Testis (tissue), 3 donors: ENCODE data around the gene MYO19. TPM values are rescaled to one million over a fixed set of nuclear protein-coding genes. Genes with fewer than 3 reads are reported as not detected.

Experiments used
- DNase-seq: peaks from one replicate; pipeline ENCODE4 v3.0.0-alpha.2; 2019
- H3K27ac ChIP-seq, 2 donors: fragments of 200-600 bp; sonication (generic); one replicate each; pipeline ENCODE4 v1.5.1; 2019
- H3K27me3 ChIP-seq: fragments of 200-600 bp; sonication (generic); one replicate; pipeline ENCODE4 v1.5.1; 2019
- H3K36me3 ChIP-seq: fragments of 200-600 bp; sonication (generic); one replicate; pipeline ENCODE4 v1.5.1; 2017; ENCODE audit warnings: low read depth; ENCODE audit errors: missing control alignments
- H3K4me1 ChIP-seq: fragments of 200-600 bp; sonication (generic); one replicate; pipeline ENCODE4 v1.5.1; 2019
- H3K4me3 ChIP-seq, 2 donors: fragments of 200-600 bp; sonication (generic); one replicate each; pipeline ENCODE4 v1.5.1; 2017 to 2019
- H3K9me3 ChIP-seq: fragments of 200-600 bp; sonication (generic); one replicate; pipeline ENCODE4 v1.5.1; 2017
- CTCF ChIP-seq, 3 experiments: fragments of 450-650 bp in 2 of 3; fragments of 200-600 bp in 1 of 3; sonication (generic) in 1 of 3; IDR thresholded peaks; one replicate each; pipeline ENCODE4 v1.5.1; 2016 to 2019; ENCODE audit warnings: antibody characterized with exemption in 3 of 3, mild to moderate bottlenecking in 2 of 3, moderate library complexity in 1 of 3
- POLR2A ChIP-seq: fragments of 450-650 bp; IDR thresholded peaks from one replicate; pipeline ENCODE4 v1.6.1; 2017; ENCODE audit warnings: antibody characterized with exemption, mild to moderate bottlenecking, moderate library complexity
- WGBS, 2 donors: methylation state at CpG; one replicate each; pipeline ENCODE4 v1.1.5; 2018; 5-methylcytosine and 5-hydroxymethylcytosine counted together
- intact Hi-C: fragments of 100-400 bp; cut with DNase I; formaldehyde crosslinking; loops from one replicate; pipeline ENCODE4 v1.15.1; 2023; ENCODE audit warnings: low total_unique reads
- polyA plus RNA-seq: library from polyadenylated mRNA; stranded (reverse); fragments of 350-450 nt; fragmentation: Illumina TruSeq; extraction: RNeasy Lipid Tissue Mini Kit (QIAGEN cat#74804); gene quantifications from one replicate; pipeline ENCODE4 v1.2.3, GENCODE V29; 2014; ENCODE audit warnings: low read depth, low replicate concordance; ENCODE audit not compliant: insufficient read depth
- total RNA-seq, 2 donors: library from RNA; depleted of rRNA; stranded (reverse); fragments of >200 nt; gene quantifications; one replicate each; pipeline ENCODE4 v1.2.3, GENCODE V29; 2016

Gene MYO19
- total and polyA plus RNA-seq, 3 donors from 2014 or later: 52.2 to 163 (median 128) TPM

GRCh38 chr17:36463916-36464764, 70.5 kb downstream of the MYO19 start:
- Histone ChIP-seq H3K36me3 (no peaks in the 10 kb centered on the region), H3K27ac (no peak overlapping the region), H3K4me1 (no peaks in the 10 kb centered on the region), H3K9me3 (no peaks in the 10 kb centered on the region), H3K4me3 (peak overlapping the region in 1 of 2 donors; percentile 10), H3K27me3 (no peaks in the 10 kb centered on the region)
- no peak for TF ChIP-seq CTCF (IDR thresholded peaks at IDR 0.05)
- TF ChIP-seq POLR2A: no peak
- intact Hi-C loops: no loop called here
- WGBS, 2 donors: 0 to 13% methylated on average over 2 to 44 of the region's 54 CpGs
- peak; percentile 73 for DNase-seq

GRCh38 chr17:36461330-36462110, 73.1 kb downstream of the MYO19 start:
- 62 to 69% methylated on average over 7 to 10 of the region's 10 CpGs for WGBS, 2 donors
- H3K4me3 ChIP-seq: no peak overlapping the region
- no peaks in the 10 kb centered on the region for H3K36me3 ChIP-seq
- DNase-seq: no peak
- TF ChIP-seq POLR2A: no peak
- no peak for TF ChIP-seq CTCF (IDR thresholded peaks at IDR 0.05)
- no peaks in the 10 kb centered on the region for H3K4me1 ChIP-seq
- H3K9me3 ChIP-seq: no peaks in the 10 kb centered on the region
- no peak overlapping the region for H3K27ac ChIP-seq
- no peaks in the 10 kb centered on the region for H3K27me3 ChIP-seq
- intact Hi-C loops: no loop called here

DNA sequence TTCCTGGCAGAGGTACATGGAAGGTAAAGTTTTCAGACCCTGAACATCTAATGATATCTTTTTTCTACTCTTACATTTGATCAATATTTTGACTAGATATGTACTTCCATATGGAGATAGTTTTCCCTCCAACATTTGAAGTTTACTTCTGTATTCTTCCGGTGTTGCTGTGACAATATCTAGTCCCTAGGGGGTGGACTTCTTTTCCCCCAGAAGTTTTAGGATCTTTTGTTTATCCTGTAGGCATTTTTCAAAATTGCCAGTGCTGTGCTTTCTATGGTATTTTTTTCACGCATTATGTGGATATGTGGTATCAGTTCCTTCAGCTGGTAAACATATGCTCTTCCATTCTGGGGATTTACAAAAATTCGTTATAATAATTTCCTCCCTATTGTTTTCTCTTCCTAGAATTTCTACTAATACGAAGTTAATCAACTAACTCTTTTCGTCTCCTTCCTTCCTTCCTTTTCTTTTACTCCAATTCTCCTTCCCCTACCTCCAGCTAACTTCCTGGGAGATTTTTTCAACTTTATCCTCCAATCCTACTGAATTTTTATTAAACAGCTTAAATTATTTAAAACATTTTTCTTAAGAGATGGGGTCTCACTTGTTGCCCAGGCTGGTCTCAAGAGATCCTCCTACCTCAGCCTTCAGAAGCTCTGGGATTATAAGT, 74.3 kb downstream of the MYO19 start:
- H3K36me3 ChIP-seq: no peaks in the 10 kb centered on the region
- no peak overlapping the region for H3K27ac ChIP-seq
- no peak for TF ChIP-seq POLR2A
- TF ChIP-seq CTCF (IDR thresholded peaks at IDR 0.05): no peak
- H3K4me1 ChIP-seq: no peaks in the 10 kb centered on the region
- H3K4me3 ChIP-seq: no peak overlapping the region
- no peak for DNase-seq
- WGBS, 2 donors: 70 to 74% methylated on average over 5 of the region's 5 CpGs
- H3K9me3 ChIP-seq: no peaks in the 10 kb centered on the region
- no peaks in the 10 kb centered on the region for H3K27me3 ChIP-seq
- intact Hi-C loops: no loop called here

DNA sequence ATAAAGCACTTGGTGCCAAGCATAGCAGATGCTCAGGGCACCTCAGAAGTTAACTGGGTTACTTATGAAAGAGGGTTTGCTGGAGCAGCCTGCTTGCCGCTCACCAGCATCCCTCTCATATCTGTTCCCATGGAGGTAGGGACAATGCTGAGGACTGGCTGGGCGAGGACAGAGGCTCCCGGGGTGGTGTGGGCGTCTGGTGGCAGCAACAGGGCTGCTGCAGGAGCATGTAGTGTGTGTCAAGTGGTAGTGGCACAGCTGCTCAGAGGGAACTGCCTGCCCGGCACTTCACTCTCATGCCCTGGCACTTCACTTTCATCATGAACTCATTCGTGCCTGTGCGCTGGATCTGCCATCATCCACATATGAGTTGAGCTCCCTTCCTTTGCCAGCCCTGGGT, 75.1 kb downstream of the MYO19 start:
- WGBS, 2 donors: 69 to 81% methylated on average over 7 of the region's 7 CpGs
- DNase-seq: no peak
- no peak overlapping the region for H3K27ac ChIP-seq
- H3K36me3 ChIP-seq: no peaks in the 10 kb centered on the region
- no peak overlapping the region for H3K4me3 ChIP-seq
- H3K4me1 ChIP-seq: no peaks in the 10 kb centered on the region
- no peaks in the 10 kb centered on the region for H3K9me3 ChIP-seq
- H3K27me3 ChIP-seq: no peaks in the 10 kb centered on the region
- TF ChIP-seq CTCF (IDR thresholded peaks at IDR 0.05): no peak
- no peak for TF ChIP-seq POLR2A
- intact Hi-C loops: no loop called here
